GOT3 (cell line): ENCODE data around the gene ITM2B.
A peak's percentile ranks its signal among the peaks of the same experiment; 100 is the strongest.

ENCODE experiments used
- DNase-seq: peaks from one replicate; lab custom pipeline; 2025; ENCODE audit warnings: mixed read lengths; lab: John Stamatoyannopoulos, UW

The ITM2B gene

GRCh38 chr13:48260970-48261369, 28.0 kb downstream of the ITM2B start:
- DNase-seq = no peak

GRCh38 chr13:48263196-48263595, 30.2 kb downstream of the ITM2B start:
- no peak for DNase-seq

GRCh38 chr13:48264058-48264457, 31.1 kb downstream of the ITM2B start:
- no peak for DNase-seq

- DNase-seq = no peak
Measured at GRCh38 chr13:48265217-48265815, 32.3 kb downstream of the ITM2B start.

- DNase-seq = no peak
Measured at GRCh38 chr13:48266150-48266549, 33.1 kb downstream of the ITM2B start.

GRCh38 chr13:48266701-48267639, 34.0 kb downstream of the ITM2B start:
- DNase-seq = no peak

GRCh38 chr13:48268019-48268418, 35.0 kb downstream of the ITM2B start:
- no peak for DNase-seq

GRCh38 chr13:48273346-48273745, 40.3 kb downstream of the ITM2B start:
- DNase-seq = no peak

GRCh38 chr13:48275507-48275906, 42.5 kb downstream of the ITM2B start:
- DNase-seq = no peak

- no peak for DNase-seq
Measured at GRCh38 chr13:48278806-48279205, 45.8 kb downstream of the ITM2B start.

GRCh38 chr13:48281556-48281955, 48.5 kb downstream of the ITM2B start:
- no peak for DNase-seq

- no peak for DNase-seq
Measured at GRCh38 chr13:48291730-48292129, 58.7 kb downstream of the ITM2B start.

- no peak for DNase-seq
Measured at GRCh38 chr13:48292650-48293049, 59.6 kb downstream of the ITM2B start.

- DNase-seq = no peak
Measured at GRCh38 chr13:48294653-48295052, 61.6 kb downstream of the ITM2B start.

- DNase-seq = no peak
Measured at GRCh38 chr13:48295271-48295670, 62.3 kb downstream of the ITM2B start.

- no peak for DNase-seq
Measured at GRCh38 chr13:48296528-48296927, 63.5 kb downstream of the ITM2B start.

GRCh38 chr13:48297131-48297786, 64.3 kb downstream of the ITM2B start:
- no peak for DNase-seq

GRCh38 chr13:48299591-48299990, 66.6 kb downstream of the ITM2B start:
- DNase-seq = no peak

- DNase-seq = no peak
Measured at GRCh38 chr13:48302871-48303358, 69.9 kb downstream of the ITM2B start.

GRCh38 chr13:48303359-48304142, 70.5 kb downstream of the ITM2B start, which contains the start of gene RB1:
RB1 (plus strand) TSS chr13:48303751; CDS start chr13:48303913, 162 bp downstream.
- DNase-seq = peak; percentile 51

GRCh38 chr13:48304143-48304876, 71.3 kb downstream of the ITM2B start:
- DNase-seq = no peak
